Parathyroid adenoma (tissue), 2 donors: ENCODE data around the gene DMD.

Source experiments
- H2AFZ ChIP-seq: fragments of 300-600 bp; sonication (generic); one replicate; pipeline ENCODE4 v1.7.0; 2017; ENCODE audit warnings: antibody characterized with exemption, mild to moderate bottlenecking
- H3K27ac ChIP-seq: fragments of 300-600 bp; sonication (generic); one replicate; pipeline ENCODE4 v1.7.0; 2017
- H3K27me3 ChIP-seq: fragments of 300-600 bp; sonication (generic); one replicate; pipeline ENCODE4 v1.7.0; 2017; ENCODE audit warnings: low read length; ENCODE audit not compliant: control insufficient read depth, insufficient read depth
- H3K36me3 ChIP-seq: fragments of 300-600 bp; sonication (generic); one replicate; pipeline ENCODE4 v1.7.0; 2017; ENCODE audit warnings: low read length; ENCODE audit not compliant: control insufficient read depth, insufficient read depth
- H3K4me1 ChIP-seq: fragments of 300-600 bp; sonication (generic); one replicate; pipeline ENCODE4 v1.7.0; 2017; ENCODE audit warnings: control low read depth
- H3K4me2 ChIP-seq: fragments of 300-600 bp; sonication (generic); one replicate; pipeline ENCODE4 v1.7.0; 2017; ENCODE audit warnings: low read length
- H3K4me3 ChIP-seq: fragments of 300-600 bp; sonication (generic); one replicate; pipeline ENCODE4 v1.7.0; 2017; ENCODE audit warnings: low read depth, low read length
- H3K79me2 ChIP-seq: fragments of 300-600 bp; sonication (generic); one replicate; pipeline ENCODE4 v1.7.0; 2017; ENCODE audit warnings: control low read depth
- H3K9ac ChIP-seq: fragments of 300-600 bp; sonication (generic); one replicate; pipeline ENCODE4 v1.7.0; 2017; ENCODE audit warnings: mild to moderate bottlenecking
- H3K9me3 ChIP-seq: fragments of 300-600 bp; sonication (generic); one replicate; pipeline ENCODE4 v1.7.0; 2017; ENCODE audit warnings: low read length; ENCODE audit not compliant: control insufficient read depth
- CTCF ChIP-seq: fragments of 300-600 bp; sonication (generic); IDR thresholded peaks from one replicate; pipeline ENCODE4 v1.7.0; 2017; ENCODE audit warnings: antibody characterized with exemption, mild to moderate bottlenecking
- donor health status: primary hyperparathyroidism.

DMD gene

GRCh38 chrX:32137525-32137924 lies 1073.8 kb downstream of the DMD start:
- H3K9ac ChIP-seq, result no peak overlapping the region
- H2AFZ ChIP-seq, result no peak overlapping the region
- no peak overlapping the region for H3K4me3 ChIP-seq
- no peak overlapping the region for H3K4me2 ChIP-seq
- H3K4me1 ChIP-seq, result no peaks in the 10 kb centered on the region
- no peak overlapping the region for H3K27ac ChIP-seq
- no peaks in the 10 kb centered on the region for H3K36me3 ChIP-seq
- TF ChIP-seq CTCF, result no peak
- no peaks in the 10 kb centered on the region for H3K79me2 ChIP-seq
- H3K9me3 ChIP-seq, result no peaks in the 10 kb centered on the region
- H3K27me3 ChIP-seq, result no peaks in the 10 kb centered on the region

GRCh38 chrX:32126997-32127396 lies 1084.4 kb downstream of the DMD start:
- TF ChIP-seq CTCF, result no peak
- Histone ChIP-seq H3K27ac (no peak overlapping the region), H3K9ac (no peak overlapping the region), H3K4me3 (no peak overlapping the region), H2AFZ (no peak overlapping the region), H3K36me3 (no peaks in the 10 kb centered on the region), H3K79me2 (no peaks in the 10 kb centered on the region), H3K27me3 (no peaks in the 10 kb centered on the region), H3K4me2 (no peak overlapping the region), H3K9me3 (no peaks in the 10 kb centered on the region), H3K4me1 (no peaks in the 10 kb centered on the region)

GRCh38 chrX:32118832-32119231 lies 1092.5 kb downstream of the DMD start:
- H3K4me2 ChIP-seq, result no peak overlapping the region
- no peak overlapping the region for H2AFZ ChIP-seq
- no peak for TF ChIP-seq CTCF
- H3K9ac ChIP-seq, result no peak overlapping the region
- no peak overlapping the region for H3K27ac ChIP-seq
- no peaks in the 10 kb centered on the region for H3K4me1 ChIP-seq
- H3K27me3 ChIP-seq, result no peaks in the 10 kb centered on the region
- no peaks in the 10 kb centered on the region for H3K36me3 ChIP-seq
- H3K4me3 ChIP-seq, result no peak overlapping the region
- H3K79me2 ChIP-seq, result no peaks in the 10 kb centered on the region
- H3K9me3 ChIP-seq, result no peaks in the 10 kb centered on the region

- Histone ChIP-seq H3K9me3 (no peaks in the 10 kb centered on the region), H3K36me3 (no peaks in the 10 kb centered on the region), H3K27me3 (no peaks in the 10 kb centered on the region), H3K27ac (no peak overlapping the region), H3K9ac (no peak overlapping the region), H3K79me2 (no peaks in the 10 kb centered on the region), H3K4me1 (no peaks in the 10 kb centered on the region), H3K4me2 (no peak overlapping the region), H2AFZ (no peak overlapping the region), H3K4me3 (no peak overlapping the region)
- TF ChIP-seq CTCF, result no peak
These were observed 1095.3 kb downstream of the DMD start for GRCh38 chrX:32116047-32116446.

GRCh38 chrX:32087663-32088062 lies 1123.7 kb downstream of the DMD start:
- no peak overlapping the region for H3K4me3 ChIP-seq
- no peaks in the 10 kb centered on the region for H3K9me3 ChIP-seq
- H3K4me2 ChIP-seq, result no peak overlapping the region
- no peaks in the 10 kb centered on the region for H3K27me3 ChIP-seq
- no peak for TF ChIP-seq CTCF
- H3K79me2 ChIP-seq, result no peaks in the 10 kb centered on the region
- no peak overlapping the region for H3K9ac ChIP-seq
- H3K27ac ChIP-seq, result no peak overlapping the region
- no peaks in the 10 kb centered on the region for H3K36me3 ChIP-seq
- no peak overlapping the region for H2AFZ ChIP-seq
- no peaks in the 10 kb centered on the region for H3K4me1 ChIP-seq
